Stimulated activated CD8-positive, alpha-beta memory T cell treated with anti-CD3 and anti-CD28 coated beads, Interleukin-7, amount 100 ng/mL, for 1 hour (primary cell): ENCODE results near the gene ADGRF3.
A peak's percentile ranks its signal among the peaks of the same experiment; 100 is the strongest.
"Not testable (repeated sequence)": the region's sequence is repeated elsewhere in the genome, so short reads cannot be mapped to it uniquely, and the experiment has no call there.

Experiments
- DNase-seq, 2 donors: peaks; one replicate each; pipeline ENCODE4 v3.0.0-alpha.2; 2020; ENCODE audit warnings: low read depth in 2 of 2

ADGRF3 gene

GRCh38 chr2:26316845-26317244, 29.7 kb downstream of the ADGRF3 start:
- no peak for DNase-seq

DNA sequence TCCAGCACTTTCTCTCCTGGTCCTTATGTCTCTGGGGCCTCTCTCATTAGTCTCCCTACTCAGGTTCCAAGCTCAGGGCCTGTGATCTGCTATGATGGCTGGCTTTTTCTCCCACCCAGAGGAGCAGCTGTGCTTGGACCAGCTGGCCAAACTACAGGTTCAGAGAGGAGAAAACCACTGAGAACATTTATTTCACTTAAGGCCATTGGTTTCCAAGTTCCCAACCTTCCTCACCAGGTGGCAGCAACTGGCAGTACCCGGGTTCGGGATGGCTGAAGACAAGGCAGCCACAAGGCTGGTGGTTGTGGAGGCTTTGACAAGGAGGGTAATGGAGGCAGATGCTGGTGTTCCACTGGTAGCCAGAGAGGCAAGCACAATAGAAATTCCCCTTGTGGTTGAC, 30.5 kb downstream of the ADGRF3 start:
- DNase-seq: no peak

GRCh38 chr2:26314243-26314642, 32.3 kb downstream of the ADGRF3 start:
- no peak for DNase-seq

DNA sequence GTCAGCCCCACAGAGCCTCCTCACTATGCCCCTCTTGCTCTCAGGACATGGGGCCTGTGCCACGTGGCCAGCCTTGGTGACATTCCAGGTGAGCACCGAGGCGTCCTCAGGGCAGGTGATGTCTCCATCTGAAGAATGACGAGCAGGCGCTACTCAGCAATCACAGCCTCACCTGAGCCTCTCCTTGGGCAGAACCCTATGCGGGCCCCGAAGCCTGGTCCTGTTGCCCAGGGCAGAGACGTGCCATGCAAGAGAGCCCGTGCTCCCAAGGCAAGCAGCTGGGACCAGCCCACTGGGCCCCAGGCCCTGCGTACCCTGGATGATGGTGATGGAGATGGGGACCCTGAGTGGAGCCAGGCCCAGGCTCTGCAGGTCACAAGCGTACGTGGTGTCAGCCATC, 33.1 kb downstream of the ADGRF3 start:
- DNase-seq: no peak

- no peak for DNase-seq
Observed at GRCh38 chr2:26312471-26312870, 34.1 kb downstream of the ADGRF3 start.

DNA sequence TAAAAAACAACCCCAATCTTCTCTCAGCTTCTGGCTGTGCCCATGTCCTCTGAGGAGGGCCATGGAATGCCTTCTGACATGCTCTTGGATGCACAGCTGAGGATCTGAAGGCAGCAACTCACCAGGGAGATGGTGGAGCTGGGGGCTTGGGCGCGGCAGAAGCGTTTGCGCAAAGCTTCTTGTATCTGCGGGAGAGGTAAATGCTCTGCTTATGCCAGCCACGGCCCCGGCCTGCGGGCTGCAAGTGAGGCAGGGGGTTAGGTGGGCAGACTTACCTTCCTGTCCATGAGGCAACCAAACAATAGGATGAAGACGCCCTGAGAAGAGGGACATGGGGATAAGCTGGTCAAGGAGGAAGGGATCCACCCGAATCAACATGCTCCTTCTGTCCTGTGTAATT, 36.7 kb downstream of the ADGRF3 start:
- no peak for DNase-seq

DNA sequence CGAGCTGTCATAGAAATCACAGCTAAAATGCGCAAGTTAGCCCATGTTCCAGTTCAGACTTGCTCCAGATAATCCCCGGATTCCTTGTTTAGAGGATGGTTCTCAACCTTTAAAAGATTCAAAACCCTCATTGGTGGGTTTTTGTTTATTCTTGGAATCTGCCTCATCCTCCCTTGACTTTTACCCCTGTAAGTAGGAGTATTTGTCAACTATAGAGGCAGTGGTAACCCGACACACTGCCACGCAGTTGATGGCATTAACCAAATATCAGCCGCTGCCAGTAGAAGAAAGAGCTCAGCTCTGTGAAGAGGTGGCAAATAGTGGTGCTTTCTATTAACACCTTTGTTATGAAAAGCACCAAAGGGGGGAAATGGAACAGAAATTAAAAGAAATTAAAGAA, 41.0 kb downstream of the ADGRF3 start:
- DNase-seq: no peak

- not testable (repeated sequence) for DNase-seq
Observed at GRCh38 chr2:26305094-26305493, 41.5 kb downstream of the ADGRF3 start.

- no peak for DNase-seq
Observed at GRCh38 chr2:26302846-26303245, 43.7 kb downstream of the ADGRF3 start.

DNA sequence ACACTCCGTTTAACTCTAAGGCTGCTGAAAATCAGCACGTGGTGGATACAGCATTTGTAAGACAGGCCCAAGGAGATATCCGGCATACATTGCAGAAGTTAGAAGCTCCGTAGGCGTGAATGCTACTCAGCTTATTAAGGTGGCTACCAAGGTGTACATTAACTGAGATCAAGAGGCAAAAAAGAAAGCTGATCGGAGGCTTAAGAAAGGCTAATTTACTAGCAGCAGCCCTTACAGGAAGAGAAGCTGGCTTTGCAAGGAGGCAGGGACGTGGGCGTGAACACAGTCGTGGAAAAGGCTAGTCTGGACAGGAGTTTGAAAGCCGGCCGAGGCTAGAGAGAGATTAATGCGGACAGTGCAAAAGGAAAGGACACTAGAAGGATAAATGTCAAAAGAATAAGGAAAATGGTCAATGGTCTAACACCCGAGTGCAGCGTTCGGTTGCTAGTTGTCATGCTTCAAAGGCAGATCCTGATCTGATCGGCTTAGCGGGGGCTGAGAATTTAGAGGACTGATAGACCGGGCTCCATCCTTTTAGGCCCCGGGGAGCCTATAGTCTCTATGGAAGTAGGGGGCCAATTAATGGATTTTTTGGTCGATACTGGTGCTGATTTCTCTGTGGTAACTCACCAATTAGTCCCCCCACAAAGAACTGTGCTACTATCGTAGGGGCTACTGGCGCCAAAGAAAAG, 46.2 kb downstream of the ADGRF3 start:
- no peak for DNase-seq

- peak in 1 of 2 donors; percentile 5 for DNase-seq
Observed at GRCh38 chr2:26299471-26300101, 47.0 kb downstream of the ADGRF3 start.

- DNase-seq: peak; percentile 4 to 5
Observed at GRCh38 chr2:26298638-26299393, 47.8 kb downstream of the ADGRF3 start.

DNA sequence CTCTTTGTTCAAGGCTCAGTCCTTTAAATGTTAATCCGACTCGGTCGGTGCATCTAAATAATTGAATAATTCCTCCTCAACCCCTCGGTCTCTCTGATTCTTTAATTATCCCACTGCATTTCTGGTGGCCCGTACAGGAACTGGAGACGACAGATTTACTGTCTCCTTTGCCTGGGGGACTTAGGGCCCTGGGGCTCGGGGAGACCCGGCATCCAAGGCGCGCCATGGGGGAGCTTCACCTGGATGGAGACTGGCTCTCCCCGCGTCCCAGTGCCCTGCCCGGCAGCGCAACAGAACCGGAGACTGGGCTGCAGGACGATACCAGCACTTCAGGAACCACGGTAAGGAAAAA, 48.3 kb downstream of the ADGRF3 start:
- DNase-seq: no peak

- no peak for DNase-seq
Observed at GRCh38 chr2:26297061-26297460, 49.5 kb downstream of the ADGRF3 start.

DNA sequence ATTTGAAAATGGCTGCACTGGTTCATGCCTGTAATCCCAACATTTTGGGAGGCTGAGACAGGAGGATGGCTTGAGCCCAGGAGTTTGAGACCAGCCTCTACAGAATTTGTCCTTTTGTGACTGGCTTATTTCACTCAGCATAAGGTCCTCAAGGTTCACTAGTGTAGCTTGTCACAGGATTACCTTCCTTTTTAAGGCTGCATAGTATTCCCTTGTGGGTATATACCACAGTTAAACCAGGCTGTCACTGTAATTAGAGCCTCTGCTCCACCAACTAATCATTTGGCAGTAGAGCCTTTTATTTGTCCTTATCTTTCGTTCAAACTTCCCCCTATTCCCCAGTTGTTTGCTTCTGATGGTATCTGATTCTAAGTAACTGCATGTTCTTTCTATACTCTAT, 51.1 kb downstream of the ADGRF3 start:
- no peak for DNase-seq

GRCh38 chr2:26292646-26293045, 53.9 kb downstream of the ADGRF3 start:
- DNase-seq: no peak

DNA sequence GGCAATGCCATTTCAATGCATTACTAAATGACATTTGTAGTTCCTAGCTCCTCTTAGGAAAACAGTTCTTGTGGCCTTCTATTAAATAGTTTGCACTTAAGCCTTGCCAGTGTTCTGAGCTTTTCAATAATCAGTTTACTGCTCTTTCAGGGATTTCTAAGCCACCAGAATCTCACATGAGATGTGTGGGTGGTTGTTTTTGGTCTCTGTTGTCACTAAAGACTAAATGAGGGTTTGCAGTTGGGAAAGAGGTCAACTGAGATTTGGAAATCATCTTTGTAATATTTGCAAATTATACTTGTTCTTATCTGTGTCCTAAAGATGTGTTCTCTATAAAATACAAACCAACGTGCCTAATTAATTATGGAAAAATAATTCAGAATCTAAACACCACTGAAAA, 56.6 kb downstream of the ADGRF3 start:
- DNase-seq: no peak

- DNase-seq: no peak
Observed at GRCh38 chr2:26285931-26286330, 60.7 kb downstream of the ADGRF3 start.

DNA sequence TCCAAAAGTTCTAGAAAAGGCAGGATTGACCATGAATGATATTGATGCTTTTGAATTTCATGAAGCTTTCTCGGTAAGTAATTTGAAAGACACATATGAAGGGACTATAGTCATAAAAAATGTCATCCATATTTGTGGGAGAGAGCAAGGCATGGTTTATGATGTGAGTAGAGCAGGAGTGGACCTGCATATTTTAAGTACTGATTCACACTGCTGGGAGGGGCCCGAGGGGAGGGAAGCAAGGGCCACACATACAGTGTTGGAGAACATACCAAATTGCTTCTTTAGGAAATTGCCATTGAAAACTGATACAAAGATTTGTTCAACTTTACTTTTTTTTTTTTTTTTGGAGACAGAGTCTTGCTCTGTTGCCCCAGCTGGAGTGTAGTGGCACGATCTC, 62.5 kb downstream of the ADGRF3 start:
- DNase-seq: no peak

- no peak for DNase-seq
Observed at GRCh38 chr2:26283606-26284005, 63.0 kb downstream of the ADGRF3 start.

DNA sequence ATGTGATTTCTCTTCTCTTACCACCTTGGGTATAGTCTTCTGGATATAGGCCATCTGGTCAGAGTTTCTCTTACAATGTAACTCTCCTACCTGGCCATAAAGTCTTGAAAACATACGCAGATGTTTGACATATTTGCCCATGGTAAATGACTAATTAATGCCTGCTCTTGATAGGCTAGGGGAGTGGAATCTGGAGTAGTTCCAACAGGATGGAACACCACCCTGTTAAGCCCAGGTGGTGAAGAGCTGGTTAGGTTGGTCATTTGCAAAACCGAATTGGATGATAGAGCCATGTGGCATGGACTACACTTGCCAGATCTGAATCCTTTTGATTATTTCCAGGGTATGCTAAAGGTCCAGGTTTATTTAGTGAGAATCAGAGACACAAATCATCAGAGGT, 65.4 kb downstream of the ADGRF3 start:
- DNase-seq: no peak

DNA sequence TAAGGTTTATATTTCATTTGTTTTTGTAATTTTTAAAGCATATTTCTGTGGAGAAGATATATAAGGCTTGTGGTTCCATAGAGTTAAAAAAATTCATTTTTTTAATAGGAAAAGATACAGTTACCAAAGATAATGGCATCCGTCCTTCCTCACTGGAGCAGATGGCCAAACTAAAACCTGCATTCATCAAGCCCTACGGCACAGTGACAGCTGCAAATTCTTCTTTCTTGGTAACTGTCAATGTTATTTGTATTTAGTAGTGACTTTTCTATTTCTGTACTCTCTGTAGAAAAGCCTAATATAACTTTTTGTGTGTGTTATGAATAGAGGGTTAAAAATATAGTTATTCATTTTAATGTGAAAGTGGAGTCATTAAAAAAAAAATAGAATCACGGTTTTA, 66.7 kb downstream of the ADGRF3 start:
- no peak for DNase-seq
